ENCODE measurements around the gene TIMM17A.

The TIMM17A gene

DNA sequence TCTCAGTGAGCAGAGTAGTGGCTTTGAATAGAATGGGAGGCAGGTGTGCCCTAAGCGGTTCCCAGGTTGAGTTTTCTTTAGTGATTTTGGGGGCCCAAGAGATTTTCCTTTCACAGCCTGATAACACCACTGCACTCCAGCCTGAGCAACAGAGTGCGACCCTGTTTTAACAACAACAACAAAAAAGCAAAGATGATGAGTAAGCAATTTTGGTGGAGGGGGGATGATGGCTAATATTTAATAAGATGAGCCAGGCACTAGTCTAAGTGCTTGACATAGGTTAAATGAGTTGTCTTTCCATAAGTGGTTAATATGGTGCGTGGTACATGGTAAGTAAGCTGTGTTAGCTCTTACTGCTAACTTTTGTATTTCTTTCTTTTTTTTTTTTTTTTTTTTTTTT lies 29.1 kb downstream of the TIMM17A start:
- no peak for DNase-seq (ENCODE audit: low read depth)

GRCh38 chr1:201985355-201985754 lies 30.1 kb downstream of the TIMM17A start:
- no peak for DNase-seq (ENCODE audit: low read depth)

DNA sequence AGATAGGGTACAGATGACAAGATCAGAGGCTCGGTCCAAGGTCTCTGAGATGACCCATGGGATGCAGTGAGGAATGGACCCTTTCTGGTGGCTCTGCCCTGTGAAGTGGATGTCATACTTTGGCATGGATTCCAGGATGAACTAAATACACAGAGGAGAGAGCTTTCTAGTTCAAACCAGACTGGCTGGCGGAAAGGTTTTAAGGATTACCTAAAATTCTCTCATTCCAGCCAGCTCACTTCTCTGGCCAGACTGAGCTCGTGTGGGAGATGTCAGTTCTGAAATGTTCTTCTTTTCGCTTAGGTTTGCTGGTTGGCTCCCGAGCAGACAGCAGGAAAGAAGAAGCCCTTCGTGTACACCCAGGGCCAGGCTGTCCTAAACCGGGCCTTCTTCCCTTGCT lies 33.3 kb downstream of the TIMM17A start:
- DNase-seq (ENCODE audit: low read depth): no peak

- no peak for DNase-seq (ENCODE audit: low read depth)
Observed at GRCh38 chr1:201989354-201990128, 34.2 kb downstream of the TIMM17A start.

GRCh38 chr1:201990427-201990826 lies 35.1 kb downstream of the TIMM17A start:
- DNase-seq (ENCODE audit: low read depth): no peak

DNA sequence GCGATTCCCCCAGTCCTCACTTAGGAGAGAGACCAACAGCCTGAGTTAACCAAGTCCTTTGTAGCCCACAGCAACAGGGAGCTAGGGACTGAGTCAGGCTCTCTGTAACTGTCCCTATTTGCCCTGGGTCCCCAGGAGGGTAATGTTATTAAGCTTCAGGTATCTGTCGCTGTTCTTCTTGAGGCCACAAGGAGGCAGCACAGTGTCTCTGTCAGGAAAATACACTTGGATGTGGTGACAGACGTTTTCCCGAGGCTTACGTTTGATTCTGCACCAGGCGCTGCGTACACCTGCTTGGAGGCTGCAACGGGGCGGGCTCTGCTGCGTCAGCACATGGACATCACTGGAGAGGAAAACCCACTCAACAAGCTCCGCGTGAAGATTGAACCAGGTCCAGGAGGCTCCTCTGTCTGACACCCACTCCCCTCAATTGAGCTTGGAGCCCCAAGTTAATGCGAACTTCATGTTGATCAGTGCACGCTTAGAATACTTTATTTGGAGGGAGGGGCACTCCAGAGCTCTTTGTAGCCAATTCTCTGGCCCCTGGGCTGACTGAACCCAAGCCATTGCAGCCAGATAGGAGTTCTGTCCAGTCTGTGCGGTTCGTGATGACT lies 44.4 kb downstream of the TIMM17A start:
- DNase-seq (ENCODE audit: low read depth): no peak

DNA sequence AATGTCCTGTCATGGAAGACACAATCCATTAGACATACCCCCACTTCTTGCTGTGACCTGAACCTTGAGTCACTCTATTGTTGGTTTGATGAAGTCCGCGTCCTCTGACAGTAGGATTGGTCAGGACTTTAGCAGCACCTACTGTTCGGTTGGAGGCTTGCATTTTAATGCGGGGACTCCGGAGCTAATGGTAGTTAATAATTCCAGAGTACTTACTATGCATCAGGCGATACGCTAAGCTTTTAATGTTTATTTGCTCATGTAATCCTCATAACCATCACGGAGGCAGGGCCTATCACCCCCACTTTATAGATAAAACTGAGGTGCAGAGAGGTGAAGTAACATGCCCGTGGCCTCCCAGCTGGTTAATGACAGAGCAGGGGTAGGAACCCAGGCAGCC lies 47.2 kb downstream of the TIMM17A start:
- DNase-seq (ENCODE audit: low read depth): no peak

- DNase-seq (ENCODE audit: low read depth): no peak
Observed at GRCh38 chr1:202004711-202005110, 49.4 kb downstream of the TIMM17A start.

- no peak for DNase-seq (ENCODE audit: low read depth)
Observed at GRCh38 chr1:202005958-202006357, 50.7 kb downstream of the TIMM17A start.

- no peak for DNase-seq (ENCODE audit: low read depth)
Observed at GRCh38 chr1:202007304-202007703, 52.0 kb downstream of the TIMM17A start.

- no peak for DNase-seq (ENCODE audit: low read depth)
Observed at GRCh38 chr1:202007805-202008489, 52.6 kb downstream of the TIMM17A start.

GRCh38 chr1:202009326-202010179 lies 54.2 kb downstream of the TIMM17A start:
- no peak for DNase-seq (ENCODE audit: low read depth)

DNA sequence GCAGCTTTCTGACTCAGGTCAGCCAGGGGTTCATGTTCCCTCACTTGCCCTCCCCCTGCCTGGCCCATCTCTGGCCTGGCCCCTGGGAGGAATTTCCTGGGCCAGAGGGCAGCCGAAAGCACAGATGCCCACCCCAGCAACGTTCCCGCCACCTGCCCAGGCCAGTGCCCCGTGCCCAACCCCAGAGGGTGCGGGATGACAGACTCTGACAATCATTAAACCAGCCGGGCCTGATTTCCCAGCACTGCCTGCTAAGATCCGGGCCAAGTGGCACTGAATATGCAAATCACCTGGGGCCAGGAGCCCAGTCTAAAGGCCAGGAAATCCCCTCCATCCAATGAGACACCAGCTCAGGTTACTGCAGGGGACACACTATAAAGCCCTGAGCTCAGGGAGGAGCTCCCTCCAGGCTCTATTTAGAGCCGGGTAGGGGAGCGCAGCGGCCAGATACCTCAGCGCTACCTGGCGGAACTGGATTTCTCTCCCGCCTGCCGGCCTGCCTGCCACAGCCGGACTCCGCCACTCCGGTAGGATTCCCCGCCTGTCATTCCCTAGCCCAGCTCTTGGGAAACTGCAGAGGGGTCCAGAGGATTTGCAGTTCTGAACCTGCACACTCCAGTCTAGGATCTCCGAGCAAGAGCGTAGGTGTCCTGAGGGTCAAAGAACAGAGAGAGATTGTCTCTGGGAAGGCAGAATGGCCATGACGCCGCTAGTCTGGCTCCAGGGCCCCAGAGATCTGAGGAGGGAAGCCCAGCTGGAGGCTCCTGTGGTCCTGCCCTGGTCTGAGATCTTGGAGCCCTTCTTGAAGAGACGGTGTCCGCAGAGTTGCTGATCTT lies 55.1 kb downstream of the TIMM17A start, which contains the start of gene ELF3:
ELF3 (plus strand) TSS at position 408 of the 836 bp plus-strand sequence. CDS start 550 bp downstream, outside the sequence.
- no peak for DNase-seq (ENCODE audit: low read depth)

DNA sequence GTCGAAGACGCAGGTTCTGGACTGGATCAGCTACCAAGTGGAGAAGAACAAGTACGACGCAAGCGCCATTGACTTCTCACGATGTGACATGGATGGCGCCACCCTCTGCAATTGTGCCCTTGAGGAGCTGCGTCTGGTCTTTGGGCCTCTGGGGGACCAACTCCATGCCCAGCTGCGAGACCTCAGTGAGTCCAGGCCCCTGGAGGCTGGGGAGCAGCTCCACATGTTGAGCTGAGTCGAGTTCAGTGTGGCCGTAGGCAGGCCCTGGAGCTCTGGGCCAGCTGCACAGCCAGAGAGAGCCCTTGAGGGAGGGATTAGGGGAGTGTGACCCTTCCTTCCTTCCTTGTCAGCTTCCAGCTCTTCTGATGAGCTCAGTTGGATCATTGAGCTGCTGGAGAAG lies 56.7 kb downstream of the TIMM17A start:
- DNase-seq (ENCODE audit: low read depth): no peak

GRCh38 chr1:202012544-202013478 lies 57.5 kb downstream of the TIMM17A start:
- no peak for DNase-seq (ENCODE audit: low read depth)

DNA sequence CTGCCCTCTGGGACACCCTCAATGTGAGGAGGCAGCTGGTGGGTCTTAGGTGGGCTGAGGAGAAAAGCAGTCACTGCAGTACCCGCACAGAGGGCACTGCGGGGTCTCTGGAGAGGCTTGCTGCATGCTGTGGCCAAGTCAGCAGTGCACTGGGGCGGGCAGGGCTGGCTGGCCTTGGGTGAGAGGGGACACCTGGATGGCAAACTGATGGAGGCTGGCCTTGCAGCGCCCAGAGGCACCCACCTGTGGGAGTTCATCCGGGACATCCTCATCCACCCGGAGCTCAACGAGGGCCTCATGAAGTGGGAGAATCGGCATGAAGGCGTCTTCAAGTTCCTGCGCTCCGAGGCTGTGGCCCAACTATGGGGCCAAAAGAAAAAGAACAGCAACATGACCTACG lies 58.3 kb downstream of the TIMM17A start:
- no peak for DNase-seq (ENCODE audit: low read depth)

- no peak for DNase-seq (ENCODE audit: low read depth)
Observed at GRCh38 chr1:202014060-202014459, 58.8 kb downstream of the TIMM17A start.

DNA sequence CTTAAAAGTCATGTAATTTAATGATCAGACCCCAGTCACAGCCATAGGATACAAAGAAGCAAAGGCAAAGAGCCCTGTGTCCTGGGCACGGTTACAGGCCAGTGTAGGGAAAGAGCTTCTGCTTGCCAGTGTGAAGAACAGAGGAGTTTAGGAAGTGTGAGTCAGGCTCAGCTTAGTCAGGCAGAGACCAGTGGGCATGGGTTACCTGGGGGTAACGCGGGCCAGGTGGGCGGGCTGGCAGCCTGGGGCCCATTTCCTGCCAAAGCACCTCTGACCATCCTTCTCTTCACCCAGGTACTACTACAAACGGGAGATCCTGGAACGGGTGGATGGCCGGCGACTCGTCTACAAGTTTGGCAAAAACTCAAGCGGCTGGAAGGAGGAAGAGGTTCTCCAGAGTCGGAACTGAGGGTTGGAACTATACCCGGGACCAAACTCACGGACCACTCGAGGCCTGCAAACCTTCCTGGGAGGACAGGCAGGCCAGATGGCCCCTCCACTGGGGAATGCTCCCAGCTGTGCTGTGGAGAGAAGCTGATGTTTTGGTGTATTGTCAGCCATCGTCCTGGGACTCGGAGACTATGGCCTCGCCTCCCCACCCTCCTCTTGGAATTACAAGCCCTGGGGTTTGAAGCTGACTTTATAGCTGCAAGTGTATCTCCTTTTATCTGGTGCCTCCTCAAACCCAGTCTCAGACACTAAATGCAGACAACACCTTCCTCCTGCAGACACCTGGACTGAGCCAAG lies 59.8 kb downstream of the TIMM17A start:
- no peak for DNase-seq (ENCODE audit: low read depth)

GRCh38 chr1:202015662-202015937 lies 60.3 kb downstream of the TIMM17A start:
- DNase-seq (ENCODE audit: low read depth): no peak
